HG02973 (cell line): ENCODE results near the gene PANK2.
"Not testable (repeated sequence)": the region's sequence is repeated elsewhere in the genome, so short reads cannot be mapped to it uniquely, and the experiment has no call there.

Experiments
- ATAC-seq: cut with Tn5 transposase; IDR thresholded peaks from one replicate; pipeline ENCODE4 v1.9.1; 2021; ENCODE audit warnings: moderate library complexity; ENCODE audit not compliant: unreplicated experiment

Gene PANK2

GRCh38 chr20:3869839-3870634 is 19.1 kb upstream of the PANK2 start:
- no peak for ATAC-seq

GRCh38 chr20:3871550-3872265 is 17.5 kb upstream of the PANK2 start:
- no peak for ATAC-seq

- ATAC-seq = no peak
Observed at GRCh38 chr20:3873507-3873906, 15.7 kb upstream of the PANK2 start.

- ATAC-seq = no peak
Observed at GRCh38 chr20:3874194-3874844, 14.9 kb upstream of the PANK2 start.

- ATAC-seq = no peak
Observed at GRCh38 chr20:3875378-3875974, 13.7 kb upstream of the PANK2 start.

GRCh38 chr20:3876000-3876399 is 13.2 kb upstream of the PANK2 start:
- ATAC-seq = no peak

- ATAC-seq = no peak
Observed at GRCh38 chr20:3876676-3877075, 12.5 kb upstream of the PANK2 start.

GRCh38 chr20:3878921-3879274 is 10.3 kb upstream of the PANK2 start:
- ATAC-seq = not testable (repeated sequence)

GRCh38 chr20:3885715-3886114 is 3.5 kb upstream of the PANK2 start:
- no peak for ATAC-seq

GRCh38 chr20:3887876-3888620 is 1.1 kb upstream of the PANK2 start:
- ATAC-seq = no peak

GRCh38 chr20:3889489-3890397 is 556 bp downstream of the PANK2 start:
- ATAC-seq = no peak

- ATAC-seq = no peak
Observed at GRCh38 chr20:3890398-3890751, 1.2 kb downstream of the PANK2 start.

GRCh38 chr20:3890999-3891929 is 2.1 kb downstream of the PANK2 start:
- ATAC-seq = no peak

- ATAC-seq = no peak
Observed at GRCh38 chr20:3894796-3895195, 5.6 kb downstream of the PANK2 start.

- ATAC-seq = no peak
Observed at GRCh38 chr20:3896302-3896701, 7.1 kb downstream of the PANK2 start.

GRCh38 chr20:3896853-3897583 is 7.8 kb downstream of the PANK2 start:
- ATAC-seq = no peak

GRCh38 chr20:3898181-3898580 is 9.0 kb downstream of the PANK2 start:
- not testable (repeated sequence) for ATAC-seq

- ATAC-seq = no peak
Observed at GRCh38 chr20:3898639-3899038, 9.5 kb downstream of the PANK2 start.
